NCI-H1105 treated with DMSO at 0.1 percent for 48 hours (cell line): Measurements from ENCODE around the gene NFIC.
A peak's percentile ranks its signal among the peaks of the same experiment; 100 is the strongest.
"Not testable (repeated sequence)": the region's sequence is repeated elsewhere in the genome, so short reads cannot be mapped to it uniquely, and the experiment has no call there.

Experiments
- DNase-seq: peaks from one replicate; lab custom pipeline; 2025; lab: John Stamatoyannopoulos, UW

The NFIC gene

DNA sequence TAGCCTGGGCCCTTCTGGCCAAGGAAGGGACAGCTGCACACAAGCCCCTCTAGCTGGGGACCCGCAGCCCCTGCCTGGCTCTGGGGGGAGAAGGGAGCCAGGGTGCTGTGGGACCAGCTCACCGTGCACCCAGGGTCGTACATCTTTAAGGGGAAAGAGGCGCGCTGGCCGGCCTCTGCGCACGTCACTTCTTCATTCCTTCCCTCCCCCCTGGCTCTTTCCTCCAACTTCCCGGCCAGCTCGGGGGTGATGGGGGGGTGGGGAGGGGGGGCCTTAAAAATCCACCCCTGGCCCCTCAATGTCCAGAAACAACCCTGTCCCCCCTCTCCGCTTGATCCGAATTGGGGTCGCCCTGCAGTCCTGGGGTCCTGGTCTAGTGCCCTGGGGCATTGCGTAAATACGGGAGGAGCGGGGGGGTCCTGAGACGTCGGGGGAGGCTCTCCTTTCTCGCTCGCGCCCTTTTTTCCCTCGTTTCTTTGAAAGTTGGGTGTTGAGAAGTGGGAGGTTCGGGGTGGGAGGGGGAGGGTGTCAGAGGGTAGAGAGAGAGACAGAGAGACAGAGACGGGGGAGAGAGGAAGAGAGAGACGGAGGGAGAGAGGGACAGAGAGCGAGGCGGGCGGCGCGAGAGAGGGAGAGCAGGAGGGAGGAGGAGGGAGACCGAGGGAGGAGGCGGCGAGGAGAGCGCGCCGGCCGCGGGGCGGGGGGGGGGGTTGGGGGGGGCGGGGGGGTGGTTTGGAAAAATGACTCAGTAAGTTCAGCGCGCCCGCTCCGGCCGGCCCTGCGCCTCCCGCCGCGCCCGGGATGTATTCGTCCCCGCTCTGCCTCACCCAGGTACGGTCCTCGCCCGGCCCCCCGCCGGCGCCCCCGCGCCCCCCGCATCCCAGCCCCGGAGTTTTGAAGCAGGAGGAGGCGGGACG lies at the start of gene NFIC:
Gene NFIC, plus strand, starts transcription at position 748 of the 917 bp plus-strand sequence. Its CDS starts 54 bp downstream, at position 802.
- peak; percentile 61 for DNase-seq

DNA sequence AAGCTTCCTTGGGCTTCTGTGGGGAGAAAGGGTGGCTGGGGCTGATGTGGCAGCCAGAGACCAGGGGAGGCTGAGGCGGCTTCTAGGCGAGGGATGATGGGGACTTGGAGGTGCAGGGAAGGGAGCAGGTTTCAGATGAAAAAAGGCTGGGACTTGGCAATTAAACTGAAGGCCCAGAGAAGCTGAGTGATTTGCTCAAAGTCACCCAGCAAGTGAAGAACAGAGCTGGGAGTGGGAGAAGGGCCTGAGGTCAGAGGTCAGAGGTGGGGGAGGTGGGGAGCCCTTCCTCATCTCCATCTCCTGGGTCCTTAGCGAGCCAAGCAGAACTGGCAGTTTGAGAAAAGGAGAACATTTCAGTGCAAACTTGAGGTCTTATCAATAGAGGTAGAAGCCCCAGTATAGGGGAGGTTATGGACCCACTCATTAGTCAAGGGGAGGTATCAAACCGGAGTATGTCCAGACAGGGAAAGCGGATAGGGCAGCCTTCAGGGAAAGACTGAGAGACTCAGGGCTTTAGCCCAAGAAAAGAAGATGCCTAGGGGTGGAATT lies 49.6 kb upstream of the NFIC start:
- no peak for DNase-seq

DNA sequence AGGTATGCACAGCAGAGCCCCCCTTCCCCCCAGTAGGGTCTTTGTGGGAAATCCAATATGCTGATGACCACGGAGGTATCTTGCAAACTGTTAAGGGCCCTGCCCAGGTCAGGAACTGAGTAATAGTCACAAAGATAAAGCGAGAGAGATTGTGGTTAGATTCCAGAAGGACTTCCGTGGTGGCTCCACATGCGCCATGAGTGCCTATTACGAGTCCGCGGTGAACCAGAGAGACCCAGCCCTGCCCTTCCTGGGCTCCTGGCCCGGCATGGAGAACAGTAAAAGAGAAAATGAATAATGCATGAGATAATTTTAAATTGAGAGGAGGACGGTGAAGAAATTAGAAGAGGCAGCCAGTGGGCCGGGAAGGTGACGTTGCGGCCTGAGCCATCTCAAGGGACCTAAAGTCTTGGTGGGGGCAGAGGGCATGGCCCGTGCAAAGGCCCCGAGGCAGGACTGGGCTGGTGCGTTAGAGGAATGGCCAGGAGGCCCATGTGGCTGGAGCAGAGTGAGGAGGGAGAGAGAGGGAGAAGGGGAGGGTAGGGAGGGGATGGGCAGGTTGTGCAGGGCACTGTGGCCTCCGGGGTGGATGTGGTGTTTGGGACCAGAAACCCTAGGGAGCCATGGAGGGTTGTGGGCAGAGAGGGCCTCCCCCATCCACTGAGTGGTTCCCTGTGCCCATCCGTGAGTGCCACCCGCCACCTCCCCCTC lies 46.6 kb upstream of the NFIC start:
- no peak for DNase-seq

DNA sequence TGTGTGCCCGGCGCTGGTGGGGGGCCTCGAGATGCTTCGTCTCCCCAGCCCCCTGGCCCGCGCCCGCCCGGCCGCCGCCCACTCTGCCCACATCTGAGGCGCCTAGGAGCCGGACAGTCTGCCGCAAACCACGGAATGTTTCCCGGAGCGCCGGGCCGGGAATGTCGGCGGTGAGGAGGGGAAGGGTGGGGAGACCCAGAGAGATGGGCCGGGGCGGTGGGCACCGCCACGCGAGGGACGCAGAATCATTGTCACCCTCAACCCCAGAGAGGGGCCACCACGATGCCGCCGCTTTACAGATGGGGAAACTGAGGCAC lies 46.1 kb upstream of the NFIC start:
- DNase-seq = no peak

DNA sequence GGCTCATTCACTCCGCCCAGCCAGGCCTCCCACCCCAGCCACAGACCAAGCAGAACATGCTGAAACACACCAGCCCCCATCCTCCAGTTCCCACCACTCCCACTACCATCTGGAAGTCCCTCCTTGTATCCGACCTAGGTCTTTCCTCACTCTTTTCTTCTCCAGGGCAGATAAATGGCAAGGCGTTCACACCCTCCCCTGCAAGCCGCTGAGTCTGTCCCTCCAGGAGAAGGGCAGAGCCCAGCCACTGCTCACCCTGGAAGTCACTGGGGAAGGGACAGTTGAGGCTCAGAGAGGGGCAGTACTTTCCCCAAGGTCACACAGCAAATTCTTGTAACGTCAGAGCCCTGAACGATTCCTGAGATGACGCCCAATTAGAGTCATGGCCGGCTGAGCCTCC lies 45.5 kb upstream of the NFIC start:
- DNase-seq = no peak

DNA sequence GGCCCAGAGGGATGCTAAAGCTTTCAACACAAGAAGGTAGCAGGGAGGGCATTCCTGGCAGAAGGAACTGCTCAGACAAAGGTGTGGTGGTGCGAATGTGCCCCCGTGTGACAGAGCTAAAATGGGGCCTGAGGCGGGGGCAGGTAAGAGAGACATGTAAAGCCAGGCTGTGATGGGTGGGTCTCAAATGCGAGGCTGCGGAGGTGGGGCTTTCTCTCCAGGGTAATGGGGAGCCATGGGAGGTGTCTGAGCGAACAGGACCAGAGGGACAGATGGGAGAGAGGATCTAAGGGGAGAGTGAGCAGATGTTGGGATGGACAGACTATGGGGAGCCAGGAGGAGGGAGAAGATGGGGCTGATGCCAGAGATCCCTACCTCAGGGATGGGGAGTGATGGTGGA lies 44.7 kb upstream of the NFIC start:
- no peak for DNase-seq

DNA sequence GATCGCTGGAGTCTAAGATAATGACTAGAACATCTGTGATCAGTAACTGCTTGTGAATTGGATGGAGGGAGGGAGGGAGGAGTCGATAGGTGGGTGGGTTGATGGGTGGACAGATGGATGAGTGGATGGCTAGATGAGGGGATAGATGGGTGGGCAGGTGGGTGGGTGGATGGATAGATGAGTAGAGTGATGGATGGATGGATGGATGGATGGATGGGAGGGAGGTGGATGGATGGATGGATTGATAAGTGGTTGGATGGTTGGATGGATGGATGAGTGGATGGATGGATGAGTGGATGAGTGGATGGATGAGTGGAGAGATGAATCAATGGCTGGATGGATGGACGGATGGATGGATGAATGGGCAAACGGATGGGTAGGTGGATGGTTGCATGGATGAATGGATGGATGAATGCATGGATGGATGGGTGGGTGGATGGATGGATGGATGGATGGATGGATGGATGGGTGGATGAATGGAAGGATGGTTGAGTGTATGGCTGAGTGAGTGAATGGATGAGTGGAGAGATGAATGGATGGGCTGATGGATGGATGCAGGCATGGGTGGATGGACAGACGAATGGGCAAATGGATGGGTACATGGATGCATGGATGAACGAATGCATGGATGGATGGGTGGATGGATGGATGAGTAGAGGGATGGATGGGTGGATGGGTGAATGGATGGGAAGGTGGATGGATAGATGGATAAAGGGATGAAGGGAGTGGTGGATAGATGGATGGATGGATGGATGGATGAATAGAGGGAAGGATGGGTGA lies 44.0 kb upstream of the NFIC start:
- no peak for DNase-seq

DNA sequence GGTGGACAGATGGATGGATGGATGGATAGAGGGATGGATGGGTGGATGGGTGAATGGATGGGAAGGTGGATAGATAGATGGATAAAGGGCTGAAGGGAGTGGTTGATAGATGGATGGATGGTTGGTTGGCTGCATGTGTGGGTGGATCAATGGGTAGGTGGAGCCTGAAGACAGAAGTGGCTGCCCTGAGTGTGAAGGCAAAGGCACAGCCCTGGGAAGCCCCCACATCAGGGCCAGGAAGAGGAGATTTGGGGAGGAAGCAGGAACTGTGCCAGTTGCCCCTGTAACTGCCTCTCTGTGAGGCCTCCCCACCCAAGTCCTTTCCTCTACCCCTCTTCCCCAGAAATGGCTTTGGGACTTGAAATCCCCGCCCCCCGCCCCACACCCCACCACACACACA lies 43.4 kb upstream of the NFIC start:
- DNase-seq = no peak

DNA sequence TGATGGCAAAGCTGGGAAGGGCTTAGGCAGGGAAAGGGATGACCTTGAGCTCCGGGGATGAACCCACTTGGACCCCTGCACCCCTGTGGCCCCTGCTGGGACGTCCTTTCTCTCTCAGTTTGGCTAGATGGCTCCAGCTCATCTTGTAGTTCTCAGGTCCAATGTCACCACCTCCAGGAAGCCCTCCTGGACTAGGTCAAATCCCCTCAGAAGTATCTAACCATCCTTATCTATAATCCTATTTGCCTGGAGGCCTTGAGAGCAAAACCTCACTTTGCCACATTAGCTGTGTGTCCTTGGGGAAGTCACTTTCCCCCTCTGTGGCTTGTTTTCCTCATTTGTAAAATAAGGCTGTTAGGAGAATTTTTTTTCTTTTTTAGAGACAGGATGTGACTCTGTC lies 42.7 kb upstream of the NFIC start:
- DNase-seq = no peak

DNA sequence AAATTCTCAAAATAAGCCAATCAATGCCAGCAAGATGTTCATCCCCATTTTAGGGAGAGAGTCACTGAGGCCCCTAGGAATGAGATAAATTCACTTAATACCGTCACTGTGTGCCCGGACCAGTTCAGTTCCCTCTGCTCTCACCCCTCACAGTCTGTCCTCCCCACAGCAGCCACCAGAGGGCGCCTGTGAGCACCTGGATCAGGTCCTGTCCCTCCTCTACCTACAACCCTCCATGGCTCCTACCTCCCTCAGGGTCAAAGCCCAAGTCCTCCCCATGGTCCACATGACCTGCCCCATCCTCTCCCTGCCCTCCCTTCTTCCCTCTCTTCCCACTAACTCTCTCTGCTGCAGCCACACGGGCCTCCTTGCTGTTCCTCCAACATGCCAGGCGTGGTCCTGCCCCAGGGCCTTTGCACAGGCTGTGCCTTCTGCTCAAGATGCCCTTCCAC lies 42.0 kb upstream of the NFIC start:
- peak; percentile 12 for DNase-seq

DNA sequence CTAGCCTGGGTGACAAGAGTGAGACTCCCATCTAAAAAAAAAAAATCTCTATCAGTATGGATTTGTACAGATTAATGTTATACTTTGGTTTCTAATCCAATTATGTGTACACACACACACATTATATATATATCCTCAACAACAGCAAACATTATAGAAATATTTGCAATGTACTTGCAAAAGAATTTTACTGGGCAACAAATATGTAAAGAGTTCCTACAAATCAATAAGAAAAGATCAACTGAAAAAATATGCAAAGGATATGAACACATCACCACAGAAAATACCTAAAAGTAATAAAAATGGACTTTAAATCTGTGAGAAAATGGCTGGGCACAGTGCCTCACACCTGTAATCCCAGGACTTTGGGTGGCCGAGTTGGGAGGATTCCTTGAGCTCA lies 40.9 kb upstream of the NFIC start:
- DNase-seq = no peak

DNA sequence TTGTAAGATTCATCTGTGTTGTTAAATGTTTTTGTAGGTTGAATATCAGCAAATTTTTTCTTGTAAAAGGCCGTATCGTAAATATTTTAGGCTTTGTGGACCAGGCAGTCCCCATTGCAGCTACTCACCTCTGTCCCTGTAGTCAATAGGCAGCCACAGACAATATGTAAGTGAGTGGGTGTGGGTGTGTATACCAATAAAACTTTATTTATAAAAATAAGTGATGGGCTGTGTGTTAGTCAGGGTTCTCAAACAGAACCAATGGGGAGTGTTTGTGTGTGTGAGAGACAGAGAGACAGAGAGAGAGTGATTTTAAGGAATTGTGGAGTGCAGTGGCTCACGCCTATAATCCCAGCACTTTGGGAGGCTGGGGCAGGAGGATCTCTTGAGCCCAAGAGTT lies 37.6 kb upstream of the NFIC start:
- no peak for DNase-seq

DNA sequence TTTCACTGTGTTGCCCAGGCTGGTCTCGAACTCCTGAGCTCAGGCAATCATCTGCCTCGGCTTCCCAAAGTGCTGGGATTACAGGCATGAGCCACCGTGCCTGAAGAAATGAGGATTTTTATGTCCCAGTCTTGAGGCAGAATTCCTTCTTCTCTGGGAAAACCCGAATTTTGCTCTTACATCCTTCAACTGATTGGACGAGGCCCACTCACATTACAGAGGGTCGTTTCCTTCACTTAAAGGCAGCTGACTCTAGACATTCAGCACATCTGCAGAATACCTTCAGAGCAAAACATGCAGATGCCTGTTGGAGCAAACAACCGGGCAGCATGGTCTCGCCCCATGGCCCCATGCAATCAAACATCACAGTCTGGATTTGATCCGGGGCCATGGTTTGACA lies 36.3 kb upstream of the NFIC start:
- no peak for DNase-seq

DNA sequence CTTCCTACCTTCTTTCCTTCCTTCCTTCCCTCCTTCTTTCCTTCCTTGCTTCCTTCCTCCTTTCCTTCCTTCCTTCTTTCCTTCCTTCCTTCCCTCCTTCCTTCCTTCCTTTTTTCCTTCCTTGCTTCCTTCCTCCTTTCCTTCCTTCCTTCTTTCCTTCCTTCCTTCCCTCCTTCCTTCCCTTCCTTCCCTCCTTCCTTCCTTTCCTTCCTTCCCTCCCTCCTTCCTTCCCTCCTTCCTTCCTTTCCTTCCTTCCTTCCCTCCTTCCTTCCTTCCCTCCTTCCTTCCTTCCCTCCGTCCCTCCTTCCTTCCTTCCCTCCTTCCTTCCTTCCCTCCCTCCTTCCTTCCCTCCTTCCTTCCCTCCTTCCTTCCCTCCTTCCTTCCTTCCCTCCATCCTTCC lies 34.2 kb upstream of the NFIC start:
- not testable (repeated sequence) for DNase-seq

DNA sequence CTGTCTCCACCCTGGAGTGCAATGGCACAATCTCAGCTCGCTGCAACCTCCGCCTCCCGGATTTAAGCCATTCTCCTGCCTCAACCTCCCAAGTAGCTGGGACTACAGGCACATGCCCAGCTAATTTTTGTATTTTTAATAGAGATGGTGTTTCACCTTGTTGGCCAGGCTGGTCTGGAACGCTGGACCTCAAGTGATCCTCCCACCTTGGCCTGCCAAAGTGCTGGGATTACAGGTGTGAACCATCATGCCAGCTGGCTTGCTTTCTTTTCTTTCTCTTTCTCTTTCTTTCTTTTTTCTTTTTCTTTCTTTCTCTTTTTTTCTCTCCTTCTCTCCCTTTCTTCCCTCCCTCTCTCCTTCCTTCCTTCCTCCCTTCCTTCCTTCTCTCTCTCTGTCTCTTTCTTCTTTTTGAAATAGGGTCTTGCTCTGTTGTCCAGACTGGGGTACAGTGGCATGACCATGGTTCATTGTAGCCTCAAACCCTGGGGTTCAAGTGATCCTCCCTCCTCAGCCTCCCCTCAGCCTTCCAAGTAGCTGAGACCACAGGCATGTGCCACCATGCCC lies 33.3 kb upstream of the NFIC start:
- no peak for DNase-seq

DNA sequence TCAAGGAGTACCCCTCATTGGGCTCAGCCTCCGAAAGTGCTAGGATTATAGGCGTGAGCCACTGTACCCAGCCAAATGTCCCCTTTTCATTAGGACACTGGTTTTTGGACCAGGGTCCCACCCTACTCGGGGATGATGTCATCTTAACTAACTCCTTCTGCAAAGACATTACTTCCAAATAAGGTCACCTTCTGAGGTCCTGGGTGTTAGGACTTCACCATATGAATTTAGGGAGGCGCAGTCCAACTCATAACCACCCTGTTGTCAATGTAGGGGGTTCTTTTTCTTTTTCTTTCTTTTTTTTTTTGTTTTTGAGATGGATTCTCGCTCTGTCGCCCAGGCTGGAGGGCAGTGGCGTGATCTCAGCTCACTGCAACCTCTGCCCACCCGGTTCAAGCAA lies 32.7 kb upstream of the NFIC start:
- DNase-seq = no peak

DNA sequence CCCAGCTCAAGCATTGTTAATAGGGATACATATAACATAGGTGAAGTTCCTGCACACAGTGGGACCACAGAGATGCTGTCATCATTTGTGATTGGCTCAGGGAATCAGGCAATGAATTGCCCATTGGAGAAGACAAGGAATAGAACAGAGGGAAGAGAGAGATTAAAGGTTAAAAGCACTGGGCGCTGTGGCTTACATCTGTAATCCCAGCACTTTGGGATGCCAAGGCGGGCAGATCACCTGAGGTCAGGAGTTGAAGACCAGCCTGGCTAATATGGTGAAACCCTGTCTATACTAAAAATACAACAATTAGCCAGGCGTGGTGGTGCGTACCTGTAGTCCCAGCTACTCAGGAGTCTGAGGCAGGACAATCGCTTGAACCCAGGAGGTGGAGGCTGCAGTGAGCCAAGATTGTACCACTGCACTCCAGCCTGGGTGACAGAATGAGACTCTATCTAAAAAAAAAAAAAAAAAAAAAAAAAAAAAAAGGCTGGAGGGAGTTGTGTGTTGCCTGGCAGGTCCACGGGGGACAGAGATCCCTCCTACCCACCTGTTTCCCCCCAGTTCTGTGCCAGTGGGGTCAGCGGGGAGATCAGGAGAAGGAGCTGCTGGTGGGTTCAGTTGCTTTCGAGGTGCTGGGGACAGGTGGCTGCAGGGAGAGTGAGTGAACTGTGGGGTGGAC lies 31.5 kb upstream of the NFIC start:
- DNase-seq = not testable (repeated sequence)

DNA sequence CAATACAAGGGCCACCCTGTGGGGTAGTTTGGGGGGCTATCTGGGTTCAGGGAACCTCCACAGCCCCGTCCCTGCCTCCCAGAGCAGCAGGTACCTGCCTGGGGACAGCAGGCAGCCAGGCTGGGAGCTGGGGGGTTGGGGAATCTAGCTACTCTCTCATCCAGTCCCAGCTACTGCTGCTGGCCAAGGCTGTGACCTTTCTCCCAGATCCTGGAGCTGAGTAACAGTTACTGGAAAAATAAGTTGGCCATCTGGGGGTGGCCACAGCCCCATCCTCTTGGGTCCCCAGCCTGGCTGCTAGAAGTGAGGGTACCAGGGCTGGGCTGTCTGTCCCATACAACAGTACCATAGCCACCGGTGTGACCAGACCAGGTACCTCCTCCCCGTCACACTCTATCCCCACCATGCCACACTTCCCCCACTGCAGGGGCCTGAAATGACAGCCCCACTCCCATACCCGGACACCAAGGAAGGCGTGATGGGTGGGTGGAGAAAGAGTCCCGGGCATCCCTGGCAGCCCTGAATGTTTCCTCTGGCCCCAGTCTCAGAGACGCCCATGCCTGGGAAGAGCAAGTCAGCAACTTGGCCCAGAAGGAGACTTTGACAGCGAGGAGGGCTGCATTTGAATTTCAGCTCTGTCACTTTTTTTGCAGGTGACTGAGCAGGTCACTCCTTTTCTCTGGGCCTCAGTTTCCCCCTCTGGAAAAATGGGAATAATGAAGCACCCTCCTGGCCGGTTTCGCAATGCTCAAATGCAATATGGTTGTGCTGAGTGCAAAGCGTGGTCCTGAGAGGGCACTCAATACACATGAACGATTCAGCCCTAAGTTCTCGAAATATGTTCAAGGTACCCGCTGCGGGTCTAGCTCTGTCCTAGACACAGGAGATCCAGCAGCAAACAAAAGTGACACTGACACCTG lies 30.7 kb upstream of the NFIC start:
- DNase-seq = no peak

DNA sequence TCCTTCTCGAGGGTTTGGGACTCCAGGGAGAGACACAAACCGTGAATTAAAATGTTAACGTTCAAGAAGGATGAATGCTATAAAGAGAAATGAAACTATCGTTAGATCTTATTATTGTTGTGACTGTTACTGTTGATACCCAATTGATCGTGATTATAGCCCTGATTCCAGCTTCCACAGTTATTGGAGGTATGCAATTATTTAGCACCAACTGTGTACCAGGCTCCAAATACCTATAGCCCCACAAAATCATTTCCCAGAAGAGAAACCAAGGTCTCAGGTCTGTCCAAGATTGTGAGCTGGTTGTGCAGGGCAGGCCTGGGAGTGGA lies 30.1 kb upstream of the NFIC start:
- DNase-seq = no peak

DNA sequence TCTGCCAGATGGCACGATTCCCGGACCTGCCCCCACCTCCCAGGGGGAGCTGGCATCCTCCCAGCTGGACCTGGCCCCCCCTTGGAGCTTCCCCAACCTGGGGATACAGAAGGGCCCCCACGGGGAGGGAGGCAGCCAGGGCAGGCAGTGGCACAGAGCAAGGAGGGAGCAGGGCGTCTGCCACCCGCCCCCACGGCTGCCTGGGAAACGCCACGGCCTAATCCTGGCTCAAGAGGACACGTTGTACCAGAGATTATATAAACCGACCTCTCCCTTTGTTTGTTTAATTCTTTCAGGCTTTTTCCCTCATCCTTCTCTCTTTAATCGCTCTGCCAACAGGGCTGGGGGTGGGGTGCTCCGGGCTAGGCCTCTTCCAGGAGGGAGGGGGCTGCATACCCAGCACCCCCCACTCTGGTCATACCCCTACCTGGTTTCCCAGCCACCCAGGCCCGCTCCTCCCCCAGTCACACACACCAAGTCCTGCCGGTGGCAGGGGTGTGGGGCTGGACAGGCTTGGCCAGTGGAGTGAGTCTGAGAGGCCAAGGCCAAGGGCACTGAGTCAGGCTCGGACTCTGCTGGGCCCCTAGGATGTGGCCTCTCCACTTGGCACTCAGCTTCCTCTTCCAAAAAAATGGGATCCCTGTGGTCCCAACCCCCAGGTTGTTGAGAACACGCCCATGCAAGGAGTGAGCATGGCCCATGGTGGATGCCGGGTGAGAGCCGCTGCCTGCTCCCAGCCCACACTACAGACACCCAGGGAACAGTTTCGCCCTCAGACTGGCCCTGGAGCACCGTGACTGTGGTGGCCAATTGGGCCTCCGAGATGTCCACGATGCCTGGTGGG lies 29.5 kb upstream of the NFIC start:
- peak; percentile 89 for DNase-seq
